Activated CD4-positive, CD25-positive, alpha-beta regulatory T cell treated with anti-CD3 and anti-CD28 coated beads, Interleukin-2, amount 50 U/mL, for 16 hours (primary cell): ENCODE measurements around the gene LY6G6C.
A peak's percentile ranks its signal among the peaks of the same experiment; 100 is the strongest.

Experiments
- DNase-seq: peaks from one replicate; pipeline ENCODE4 v3.0.0-alpha.2; 2020; ENCODE audit warnings: low read depth, low spot score

LY6G6C gene, protein sequence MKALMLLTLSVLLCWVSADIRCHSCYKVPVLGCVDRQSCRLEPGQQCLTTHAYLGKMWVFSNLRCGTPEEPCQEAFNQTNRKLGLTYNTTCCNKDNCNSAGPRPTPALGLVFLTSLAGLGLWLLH

DNA sequence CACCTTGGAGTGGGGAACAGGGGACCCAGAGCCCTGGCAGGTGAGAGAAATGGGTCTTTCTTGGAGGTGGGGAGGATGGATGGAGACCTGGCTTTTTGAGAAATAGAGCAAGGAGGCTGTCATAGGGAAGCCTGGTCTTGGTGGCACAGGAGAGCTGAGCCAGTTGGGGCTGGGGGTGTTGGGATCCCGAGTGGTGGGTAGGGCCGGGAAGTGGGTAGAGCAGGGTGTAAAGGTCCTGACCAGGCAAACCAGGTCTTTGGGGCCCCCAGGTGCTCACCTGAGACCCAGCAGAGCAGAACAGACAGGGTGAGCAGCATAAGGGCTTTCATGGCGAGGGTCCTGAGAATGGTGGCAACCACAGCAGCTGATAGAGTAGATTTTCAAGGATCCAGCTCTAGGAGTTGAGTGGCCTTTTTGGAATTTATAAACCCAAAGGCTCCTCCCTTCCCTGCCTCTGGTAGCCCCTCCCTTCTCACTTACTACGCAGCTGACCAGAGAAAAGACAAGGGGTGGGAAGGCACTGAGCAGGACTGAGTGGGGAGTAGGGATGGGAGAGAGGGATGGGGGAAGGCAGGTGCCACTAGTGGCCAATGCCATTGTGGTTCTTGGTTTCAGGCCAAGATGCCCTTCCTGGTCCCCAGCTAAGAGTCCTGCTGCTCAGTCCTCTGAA is at the start of gene LY6G6C:
TSS of gene LY6G6C (minus strand) at position 396 of the 670 bp plus-strand sequence. CDS start at position 329, 67 bp downstream.
- DNase-seq = no peak

GRCh38 chr6:31770860-31771259 is 49.3 kb upstream of the LY6G6C start:
- no peak for DNase-seq

DNA sequence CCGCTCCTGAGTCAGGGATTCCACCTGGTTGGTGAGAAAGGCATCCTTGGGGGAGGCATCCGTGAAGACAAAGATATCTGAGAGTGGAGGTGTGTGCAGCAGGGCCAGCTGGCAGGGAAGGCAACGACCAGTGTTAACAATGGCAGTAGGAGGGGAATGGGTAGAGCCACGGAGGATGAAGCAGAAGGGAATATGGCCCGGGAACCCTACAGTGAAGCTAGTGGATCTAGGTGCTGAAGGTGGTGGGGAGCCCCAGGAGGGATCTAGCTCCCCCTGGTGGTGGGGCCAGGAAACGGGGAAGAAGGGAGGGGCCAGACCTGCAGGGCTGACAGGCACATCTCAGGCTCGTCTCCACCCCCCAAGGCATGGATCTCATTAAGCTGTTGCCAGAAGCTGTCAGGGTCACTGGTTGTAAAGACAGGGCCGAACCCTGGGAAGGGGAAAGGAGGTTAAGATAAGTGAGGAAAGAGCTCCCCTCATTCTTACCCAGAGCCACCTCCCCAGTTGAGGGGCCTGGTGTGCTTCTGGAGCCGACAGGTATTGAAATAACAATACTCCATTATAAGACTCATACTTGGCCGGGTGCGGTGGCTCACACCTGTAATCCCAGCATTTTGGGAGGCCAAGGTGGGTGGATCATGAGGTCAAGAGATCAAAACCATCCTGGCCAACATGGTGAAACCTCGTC is 48.3 kb upstream of the LY6G6C start:
- peak; percentile 66 for DNase-seq

- DNase-seq = no peak
Observed at GRCh38 chr6:31768363-31769257, 47.1 kb upstream of the LY6G6C start.

DNA sequence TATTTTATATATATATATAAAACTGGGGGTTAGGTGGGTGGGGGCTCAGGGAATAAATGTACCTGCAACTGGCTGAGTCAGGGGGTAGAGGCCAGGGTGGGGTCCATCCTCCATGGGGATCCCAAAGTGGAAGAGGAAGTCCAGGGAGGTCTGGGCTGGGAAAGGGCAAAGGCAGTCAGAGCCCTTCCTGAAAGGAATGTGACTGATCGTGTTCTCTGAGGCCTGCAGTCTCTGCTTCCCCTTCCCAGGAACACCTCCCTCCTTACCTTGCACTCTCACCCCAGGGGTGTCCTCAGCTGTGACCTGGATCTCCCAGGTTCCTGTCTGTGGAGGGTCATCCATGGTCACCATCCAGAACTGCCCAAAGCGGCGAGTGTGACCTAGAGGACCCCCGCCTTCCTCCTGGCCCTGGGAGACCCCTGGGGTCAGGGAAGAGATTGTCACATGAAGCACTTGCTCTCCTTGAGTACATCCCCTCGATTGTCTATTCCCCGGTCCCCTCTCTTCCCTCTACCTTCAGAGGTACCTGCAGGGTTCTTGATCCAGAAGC is 45.6 kb upstream of the LY6G6C start:
- DNase-seq = no peak

- no peak for DNase-seq
Observed at GRCh38 chr6:31765910-31766794, 44.6 kb upstream of the LY6G6C start.

GRCh38 chr6:31765559-31765909 is 44.0 kb upstream of the LY6G6C start:
- DNase-seq = no peak

DNA sequence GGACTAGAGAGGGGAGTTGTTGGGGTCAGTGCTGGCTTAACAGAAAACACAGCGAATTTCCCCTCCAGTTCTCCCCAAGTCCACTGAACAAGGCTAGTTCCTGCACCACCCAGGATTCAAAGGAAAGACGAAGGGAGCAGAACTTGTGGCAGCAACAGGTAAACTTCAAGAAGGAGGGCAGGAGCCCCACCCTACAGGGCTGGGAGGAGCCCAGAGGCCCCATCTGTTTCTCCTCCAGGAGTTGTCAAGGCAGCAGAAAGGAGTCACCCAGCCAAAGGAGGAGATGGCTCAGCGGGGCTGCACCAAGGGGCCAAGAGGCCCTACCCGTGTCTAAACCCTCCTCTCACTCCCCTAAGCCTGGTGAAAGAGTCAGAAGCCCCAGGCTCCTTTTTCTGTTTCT is 42.7 kb upstream of the LY6G6C start:
- DNase-seq = no peak

DNA sequence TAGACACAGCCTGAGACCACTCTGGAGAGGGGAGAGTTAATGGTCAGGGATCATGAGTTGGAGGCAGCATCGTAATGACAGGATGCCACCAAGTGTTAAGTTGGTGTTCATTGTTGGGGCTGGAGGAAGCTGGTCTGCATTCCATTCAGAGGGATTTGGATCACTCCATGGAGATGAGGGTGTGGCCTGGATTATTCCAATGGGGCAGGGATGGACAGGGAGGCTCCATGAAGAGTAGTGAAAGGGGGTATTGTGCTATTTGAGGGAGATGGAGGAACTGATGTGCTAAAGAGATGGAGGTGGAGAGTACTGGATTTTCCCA is 42.0 kb upstream of the LY6G6C start:
- DNase-seq = no peak

DNA sequence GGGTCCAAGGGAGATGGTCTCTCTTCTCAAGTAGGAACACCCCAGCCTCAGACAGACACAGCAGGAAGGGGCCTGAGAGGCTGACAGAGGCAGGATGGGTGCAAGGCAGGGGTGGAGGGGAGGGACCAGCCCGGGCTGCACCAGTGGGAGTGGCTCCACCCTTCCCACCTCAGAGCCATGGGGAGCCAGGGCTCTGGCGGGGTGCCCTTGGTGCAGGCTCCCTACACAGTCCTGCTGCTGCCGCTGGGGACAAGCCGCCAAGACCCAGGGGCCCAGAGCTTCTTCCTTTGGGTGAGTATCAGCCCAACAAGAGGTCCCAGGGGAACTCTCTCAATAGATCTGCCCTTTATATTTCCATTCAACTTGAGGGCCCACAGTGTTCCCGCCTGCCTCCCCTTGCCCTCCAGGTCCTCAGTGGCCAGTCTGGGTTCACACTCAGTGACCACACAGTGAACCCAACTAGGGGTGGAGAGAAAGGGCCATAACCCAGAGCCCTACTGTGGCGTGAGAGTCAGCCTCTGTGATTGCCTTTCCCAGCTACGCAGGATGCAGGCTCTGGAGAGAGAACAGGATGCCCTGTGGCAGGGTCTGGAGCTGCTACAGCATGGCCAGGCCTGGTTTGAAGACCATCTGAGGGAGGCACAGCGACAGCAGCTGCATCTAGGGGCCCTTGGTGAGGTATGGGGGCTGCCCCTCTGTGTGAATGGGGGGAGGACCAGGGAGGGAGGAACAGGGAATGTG is 41.5 kb upstream of the LY6G6C start:
- DNase-seq = no peak

DNA sequence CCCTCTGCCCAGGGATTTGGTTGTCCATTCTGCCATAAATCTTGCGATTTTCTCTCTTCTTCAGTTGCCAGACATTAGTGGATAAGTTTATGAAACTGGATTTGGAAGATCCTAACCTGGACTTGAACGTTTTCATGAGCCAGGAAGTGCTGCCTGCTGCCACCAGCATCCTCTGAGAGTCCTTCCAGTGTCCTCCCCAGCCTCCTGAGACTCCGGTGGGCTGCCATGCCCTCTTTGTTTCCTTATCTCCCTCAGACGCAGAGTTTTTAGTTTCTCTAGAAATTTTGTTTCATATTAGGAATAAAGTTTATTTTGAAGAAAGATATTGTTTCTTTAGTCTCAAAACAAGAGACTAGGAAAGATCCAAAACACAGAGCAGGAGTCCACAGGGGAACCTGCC is 40.8 kb upstream of the LY6G6C start, which contains the start of gene SAPCD1:
TSS of gene SAPCD1 (plus strand) at position 301 of the 400 bp plus-strand sequence. CDS start 399 bp downstream, outside the sequence.
- DNase-seq = no peak

- no peak for DNase-seq
Observed at GRCh38 chr6:31761343-31761742, 39.8 kb upstream of the LY6G6C start.

DNA sequence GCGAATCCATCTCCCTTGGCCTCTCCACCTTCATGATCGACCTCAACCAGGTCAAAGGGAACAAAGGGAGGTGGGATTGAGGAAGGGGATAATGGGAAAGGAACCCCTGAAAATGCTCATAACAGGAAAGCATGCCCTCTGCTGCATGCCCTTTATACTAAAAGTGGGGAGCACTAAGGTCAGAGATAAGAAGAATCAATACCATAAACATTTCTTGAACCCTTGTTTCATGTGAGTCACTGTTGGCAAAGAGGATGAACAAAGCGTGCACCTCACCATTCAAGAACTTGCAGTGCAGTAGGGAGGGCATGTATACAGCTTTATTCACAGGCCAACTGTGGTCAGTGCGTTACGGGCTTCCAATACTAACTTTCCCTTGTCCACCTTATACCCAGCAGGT is 39.2 kb upstream of the LY6G6C start:
- DNase-seq = no peak

DNA sequence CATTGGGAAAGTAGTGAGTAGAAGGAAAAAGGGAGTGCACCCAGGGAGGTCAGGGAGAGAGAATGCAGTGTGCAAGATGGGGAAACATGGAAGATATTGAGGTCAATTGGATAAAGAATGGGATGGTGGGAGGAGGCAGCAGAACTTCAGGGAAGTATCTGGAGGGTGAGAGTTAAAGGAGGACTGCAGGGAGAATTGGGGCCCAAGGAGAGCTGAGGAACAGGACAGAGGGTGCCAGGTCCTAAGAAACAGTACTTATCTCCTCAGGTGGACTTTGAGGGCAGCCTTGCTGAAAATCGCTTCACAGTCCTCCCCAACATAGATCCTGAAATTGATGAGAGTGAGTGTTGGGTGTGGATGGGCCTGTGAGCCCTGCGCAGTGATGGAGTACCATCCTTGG is 36.7 kb upstream of the LY6G6C start:
- no peak for DNase-seq

DNA sequence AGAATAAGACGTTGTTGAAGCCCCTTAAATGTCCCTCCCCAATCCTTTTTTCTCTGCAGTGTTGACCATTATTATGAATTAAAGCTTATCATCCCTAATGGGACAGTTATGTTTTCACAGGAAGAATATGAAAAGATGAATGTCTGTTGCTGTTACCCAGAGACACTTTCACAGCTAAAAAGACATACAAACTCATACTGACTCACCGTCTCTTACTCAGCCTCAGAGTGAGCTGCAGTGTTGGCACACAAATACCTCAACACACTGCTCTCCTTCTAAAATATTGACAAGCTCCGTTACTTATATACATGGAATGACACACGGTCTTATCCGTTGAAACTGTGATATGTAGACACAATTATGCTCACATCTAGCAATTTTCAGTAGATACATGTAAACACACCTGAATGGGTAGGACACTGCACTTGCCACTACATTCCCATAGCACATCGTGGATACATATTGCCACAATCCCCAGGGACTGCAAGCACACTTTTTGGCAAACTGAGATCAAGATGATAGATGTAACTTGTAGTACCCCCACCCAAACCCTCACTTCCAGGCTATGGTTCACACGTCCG is 31.3 kb upstream of the LY6G6C start:
- DNase-seq = no peak

DNA sequence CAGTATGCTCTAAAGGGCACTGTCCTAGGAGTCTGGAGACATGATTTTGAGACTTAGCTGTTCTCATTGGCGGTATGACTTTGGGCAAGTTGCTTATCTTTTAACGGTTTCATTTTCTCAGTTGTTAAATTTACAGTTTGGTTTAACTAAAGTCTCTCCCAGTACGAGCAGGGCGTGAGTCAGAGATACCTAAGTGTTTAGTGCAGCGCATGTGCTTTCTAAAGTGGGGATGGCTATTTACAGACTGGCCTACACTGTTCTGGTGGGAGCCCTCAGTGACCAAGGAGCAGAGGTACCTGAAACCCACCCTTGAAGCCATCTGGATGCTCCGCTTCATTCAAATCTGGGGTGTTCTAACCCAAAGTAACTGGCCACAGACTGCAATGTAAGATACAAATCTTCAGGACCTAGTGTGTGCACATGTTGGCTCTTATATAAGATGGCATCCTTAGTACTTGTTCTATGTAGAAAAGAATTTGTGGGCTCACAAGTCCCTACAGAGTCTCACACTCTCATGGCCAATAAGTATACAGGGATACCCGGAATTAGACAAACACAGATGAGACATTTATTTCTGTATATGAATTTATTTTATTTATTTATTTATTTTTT is 29.0 kb upstream of the LY6G6C start:
- DNase-seq = no peak

GRCh38 chr6:31749301-31750036 is 27.9 kb upstream of the LY6G6C start:
- DNase-seq = no peak

DNA sequence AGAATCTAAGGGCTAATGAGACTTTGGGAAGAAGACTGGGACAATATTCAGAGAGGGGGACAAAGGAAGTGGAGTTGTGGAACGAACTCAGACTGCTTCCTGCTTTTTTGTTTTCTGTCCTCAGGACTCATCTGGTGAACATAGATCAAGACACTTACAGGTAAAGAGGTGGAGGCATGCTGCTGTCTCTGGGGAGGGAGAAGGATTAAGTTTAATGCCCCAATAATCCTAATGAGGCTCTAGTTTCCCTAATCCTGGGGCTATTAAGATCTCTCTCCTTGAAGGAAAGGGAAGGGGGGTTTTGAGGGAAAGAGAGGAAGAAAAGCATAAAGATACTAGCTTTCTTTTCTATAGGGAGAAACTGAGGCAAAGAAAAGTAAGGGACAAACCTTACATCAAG is 22.9 kb upstream of the LY6G6C start:
- no peak for DNase-seq

- DNase-seq = no peak
Observed at GRCh38 chr6:31742894-31743293, 21.3 kb upstream of the LY6G6C start.
